A549 (cell line): ENCODE measurements around the gene CACNA1F. TPM values are rescaled to one million over a fixed set of nuclear protein-coding genes. Genes with fewer than 3 reads are reported as not detected.
A peak's percentile ranks its signal among the peaks of the same experiment; 100 is the strongest.

Source experiments
- ATAC-seq, 2 experiments: fragments of 200-7000 bp in 1 of 2; fragments of >200 bp in 1 of 2; cut with Nextera tagmentation in 1 of 2; cut with Tn5 transposase in 1 of 2; 3 replicates each; pipeline versions ENCODE4 v1.8.0 to v1.9.1; 2018 to 2020; ENCODE audit warnings: mild to moderate bottlenecking in 1 of 2, moderate library complexity in 1 of 2
- CTCF ChIA-PET: fragments of 300-600 bp; sonication (Branson Sonifier 250); formaldehyde crosslinking; extraction: SDS; loops from one replicate; lab custom pipeline; 2021; ENCODE audit warnings: antibody characterized with exemption, inconsistent platforms; lab: Yijun Ruan, JAX
- POLR2A ChIA-PET: fragments of 350-600 bp; formaldehyde crosslinking; extraction: SDS; loops from one replicate; lab custom pipeline; 2021; ENCODE audit warnings: antibody characterized with exemption, inconsistent platforms; lab: Yijun Ruan, JAX
- DNase-seq, 2 experiments: peaks; one replicate each; pipeline versions ENCODE4 v3.0.0 to v3.0.0-alpha.2; 2011 to 2016; ENCODE audit warnings: low read depth in 1 of 2, low spot score in 1 of 2
- FAIRE-seq: peaks from 2 replicates; lab custom pipeline; 2011; peaks lifted over from hg19 to GRCh38; lab: Jason Lieb, UNC
- H3K27ac ChIP-seq, 2 experiments: fragments of >200 bp; sonication (Bioruptor Twin); formaldehyde crosslinking; 3 replicates each; pipeline ENCODE4 v1.5.1; 2016 to 2017
- H3K4me1 ChIP-seq: fragments of >200 bp; sonication (Bioruptor Twin); formaldehyde crosslinking; 3 replicates; pipeline ENCODE4 v1.6.1; 2016
- H3K4me2 ChIP-seq: fragments of >200 bp; sonication (Bioruptor Twin); formaldehyde crosslinking; 3 replicates; pipeline ENCODE4 v1.6.1; 2016
- H3K4me3 ChIP-seq: fragments of >200 bp; sonication (Bioruptor Twin); formaldehyde crosslinking; 3 replicates; pipeline ENCODE4 v1.5.1; 2016
- H3K9me3 ChIP-seq: fragments of >200 bp; sonication (Bioruptor Twin); formaldehyde crosslinking; 3 replicates; pipeline ENCODE4 v1.6.1; 2016
- BHLHE40 ChIP-seq: IDR thresholded peaks from 2 replicates; pipeline ENCODE4 v1.6.1; 2012; ENCODE audit warnings: low read depth, low read length, inconsistent platforms
- CBX8 ChIP-seq: fragments of 200-600 bp; sonication (generic); IDR thresholded peaks from 2 replicates; pipeline ENCODE4 v1.6.1; 2016
- CEBPB ChIP-seq, 2 experiments: fragments of >200 bp in 1 of 2; sonication (Bioruptor Twin) in 1 of 2; formaldehyde crosslinking in 1 of 2; IDR thresholded peaks; 2 replicates each; pipeline ENCODE4 v1.6.1; 2012 to 2016
- CHD2 ChIP-seq: fragments of 150-350 bp; IDR thresholded peaks from 2 replicates; pipeline ENCODE4 v1.6.1; 2014; ENCODE audit warnings: low read length; ENCODE audit not compliant: partially characterized antibody
- FOXS1 ChIP-seq: fragments of 250-450 bp; sonication (Bioruptor Pico); IDR thresholded peaks from 2 replicates; pipeline ENCODE4 v1.5.0; 2020; ENCODE audit warnings: mild to moderate bottlenecking, moderate library complexity
- HES2 ChIP-seq: fragments of >200 bp; sonication (Bioruptor Twin); formaldehyde crosslinking; IDR thresholded peaks from 2 replicates; pipeline ENCODE4 v1.6.1; 2016
- JUN ChIP-seq, 2 experiments: fragments of >200 bp; sonication (Bioruptor Twin); formaldehyde crosslinking; IDR thresholded peaks; 2 replicates in 1 of 2; 3 replicates in 1 of 2; pipeline ENCODE4 v1.6.1; 2016 to 2017
- MAFK ChIP-seq: fragments of 450-650 bp; IDR thresholded peaks from 2 replicates; pipeline ENCODE4 v1.6.1; 2014; ENCODE audit not compliant: partially characterized antibody
- PHF8 ChIP-seq: fragments of 200-600 bp; sonication (generic); IDR thresholded peaks from 2 replicates; pipeline ENCODE4 v1.6.1; 2016; ENCODE audit warnings: low read depth, mild to moderate bottlenecking, antibody characterized with exemption, moderate library complexity, borderline replicate concordance
- POLR2A ChIP-seq: IDR thresholded peaks from 2 replicates; pipeline ENCODE4 v1.6.1; 2012; ENCODE audit warnings: mild to moderate bottlenecking, low read length
- RAD21 ChIP-seq, 2 experiments: fragments of >200 bp in 1 of 2; sonication (Bioruptor Twin) in 1 of 2; formaldehyde crosslinking in 1 of 2; IDR thresholded peaks in 1 of 2; conservative IDR thresholded peaks in 1 of 2; 2 replicates in 1 of 2; 3 replicates in 1 of 2; pipeline ENCODE4 v1.6.1; 2012 to 2018; ENCODE audit warnings: inconsistent platforms in 1 of 2
- RARB ChIP-seq: fragments of 250-450 bp; sonication (Bioruptor Pico); IDR thresholded peaks from 2 replicates; pipeline ENCODE4 v1.8.0; 2021; ENCODE audit warnings: mild to moderate bottlenecking, moderate library complexity
- RFX5 ChIP-seq: fragments of 450-650 bp; IDR thresholded peaks from 2 replicates; pipeline ENCODE4 v1.7.1; 2014; ENCODE audit warnings: antibody characterized with exemption, mild to moderate bottlenecking, moderate library complexity
- SMC3 ChIP-seq: fragments of >200 bp; sonication (Bioruptor Twin); formaldehyde crosslinking; IDR thresholded peaks from 3 replicates; pipeline ENCODE4 v1.6.1; 2018; ENCODE audit warnings: inconsistent platforms
- SREBF2 ChIP-seq: fragments of 450-650 bp; IDR thresholded peaks from 2 replicates; pipeline ENCODE4 v1.6.1; 2014; ENCODE audit warnings: mild to moderate bottlenecking, moderate library complexity
- TFCP2L1 ChIP-seq: fragments of 250-450 bp; sonication (Bioruptor Pico); IDR thresholded peaks from 2 replicates; pipeline ENCODE4 v1.5.0; 2021; ENCODE audit warnings: mild to moderate bottlenecking
- WGBS: methylation state at CpG from one replicate; pipeline ENCODE4 v1.1.6; 2017; ENCODE audit errors: missing lambda C conversion rate; 5-methylcytosine and 5-hydroxymethylcytosine counted together
- polyA plus RNA-seq, 4 experiments: library from polyadenylated mRNA; depleted of rRNA in 3 of 4; stranded (reverse); fragments of >200 nt; fragmentation: RNase III in 1 of 4; extraction: RNeasy Plus Mini Kit Qiagen cat#74134 plus additional on column Dnase treatment in 1 of 4; gene quantifications; 2 replicates in 3 of 4; 3 replicates in 1 of 4; pipeline ENCODE4 v1.2.3, GENCODE V29; 2011 to 2017
- TF ChIP-seq, protein P1 (sequence below): fragments of 150-350 bp; IDR thresholded peaks from 2 replicates; pipeline ENCODE4 v1.6.1; 2014; ENCODE audit warnings: low read depth, mild to moderate bottlenecking, low read length
- TF ChIP-seq, protein P2 (sequence below): fragments of >200 bp; sonication (Bioruptor Twin); formaldehyde crosslinking; IDR thresholded peaks from 3 replicates; pipeline ENCODE4 v1.5.1; 2016
- TF ChIP-seq, protein P3 (sequence below): fragments of >200 bp; sonication (Bioruptor Twin); formaldehyde crosslinking; IDR thresholded peaks from 3 replicates; pipeline ENCODE4 v1.6.1; 2016

Gene CACNA1F
- polyA plus RNA-seq, 2 of the 4 experiments (the other 2 are of a cell fraction) = not detected

- FAIRE-seq (no peak), DNase-seq (no peak), ATAC-seq (no peak)
- Histone ChIP-seq H3K27ac (no peak overlapping the region), H3K4me1 (no peaks in the 10 kb centered on the region), H3K4me2 (no peak overlapping the region), H3K4me3 (no peak overlapping the region), H3K9me3 (no peaks in the 10 kb centered on the region)
- ChIA-PET CTCF (no interaction called here), POLR2A (no interaction called here)
- TF ChIP-seq RARB (no peak), SMC3 (no peak), RAD21 (conservative IDR thresholded peaks at IDR 0.05 in 1 of 2, IDR thresholded peaks at IDR 0.05 in 1 of 2) (no peak), CEBPB (IDR thresholded peaks at IDR 0.05) (no peak)
- TF ChIP-seq, protein P1, sequence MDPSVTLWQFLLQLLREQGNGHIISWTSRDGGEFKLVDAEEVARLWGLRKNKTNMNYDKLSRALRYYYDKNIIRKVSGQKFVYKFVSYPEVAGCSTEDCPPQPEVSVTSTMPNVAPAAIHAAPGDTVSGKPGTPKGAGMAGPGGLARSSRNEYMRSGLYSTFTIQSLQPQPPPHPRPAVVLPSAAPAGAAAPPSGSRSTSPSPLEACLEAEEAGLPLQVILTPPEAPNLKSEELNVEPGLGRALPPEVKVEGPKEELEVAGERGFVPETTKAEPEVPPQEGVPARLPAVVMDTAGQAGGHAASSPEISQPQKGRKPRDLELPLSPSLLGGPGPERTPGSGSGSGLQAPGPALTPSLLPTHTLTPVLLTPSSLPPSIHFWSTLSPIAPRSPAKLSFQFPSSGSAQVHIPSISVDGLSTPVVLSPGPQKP = no peak
- WGBS = 13% methylated on average over 5 of the region's 9 CpGs
Measured at GRCh38 chrX:49226946-49227345, 6.2 kb downstream of the CACNA1F start.

- no peak for TF ChIP-seq JUN (IDR thresholded peaks at IDR 0.05)
- TF ChIP-seq BHLHE40 = no peak
- TF ChIP-seq RFX5 = no peak
- TF ChIP-seq, protein P1 = no peak
- no peak for TF ChIP-seq PHF8
- TF ChIP-seq HES2 = no peak
- no peak for TF ChIP-seq CBX8
- TF ChIP-seq, protein P2, sequence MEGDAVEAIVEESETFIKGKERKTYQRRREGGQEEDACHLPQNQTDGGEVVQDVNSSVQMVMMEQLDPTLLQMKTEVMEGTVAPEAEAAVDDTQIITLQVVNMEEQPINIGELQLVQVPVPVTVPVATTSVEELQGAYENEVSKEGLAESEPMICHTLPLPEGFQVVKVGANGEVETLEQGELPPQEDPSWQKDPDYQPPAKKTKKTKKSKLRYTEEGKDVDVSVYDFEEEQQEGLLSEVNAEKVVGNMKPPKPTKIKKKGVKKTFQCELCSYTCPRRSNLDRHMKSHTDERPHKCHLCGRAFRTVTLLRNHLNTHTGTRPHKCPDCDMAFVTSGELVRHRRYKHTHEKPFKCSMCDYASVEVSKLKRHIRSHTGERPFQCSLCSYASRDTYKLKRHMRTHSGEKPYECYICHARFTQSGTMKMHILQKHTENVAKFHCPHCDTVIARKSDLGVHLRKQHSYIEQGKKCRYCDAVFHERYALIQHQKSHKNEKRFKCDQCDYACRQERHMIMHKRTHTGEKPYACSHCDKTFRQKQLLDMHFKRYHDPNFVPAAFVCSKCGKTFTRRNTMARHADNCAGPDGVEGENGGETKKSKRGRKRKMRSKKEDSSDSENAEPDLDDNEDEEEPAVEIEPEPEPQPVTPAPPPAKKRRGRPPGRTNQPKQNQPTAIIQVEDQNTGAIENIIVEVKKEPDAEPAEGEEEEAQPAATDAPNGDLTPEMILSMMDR = no peak
- no peak for TF ChIP-seq SREBF2
- no peak for TF ChIP-seq POLR2A
- no peak for TF ChIP-seq CHD2
- TF ChIP-seq FOXS1 (CRISPR knock-in tag) = no peak
- TF ChIP-seq, protein P3, sequence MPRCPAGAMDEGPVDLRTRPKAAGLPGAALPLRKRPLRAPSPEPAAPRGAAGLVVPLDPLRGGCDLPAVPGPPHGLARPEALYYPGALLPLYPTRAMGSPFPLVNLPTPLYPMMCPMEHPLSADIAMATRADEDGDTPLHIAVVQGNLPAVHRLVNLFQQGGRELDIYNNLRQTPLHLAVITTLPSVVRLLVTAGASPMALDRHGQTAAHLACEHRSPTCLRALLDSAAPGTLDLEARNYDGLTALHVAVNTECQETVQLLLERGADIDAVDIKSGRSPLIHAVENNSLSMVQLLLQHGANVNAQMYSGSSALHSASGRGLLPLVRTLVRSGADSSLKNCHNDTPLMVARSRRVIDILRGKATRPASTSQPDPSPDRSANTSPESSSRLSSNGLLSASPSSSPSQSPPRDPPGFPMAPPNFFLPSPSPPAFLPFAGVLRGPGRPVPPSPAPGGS = no peak
- TF ChIP-seq TFCP2L1 (CRISPR knock-in tag) = no peak
- Histone ChIP-seq H3K27ac (no peak overlapping the region), H3K9me3 (no peaks in the 10 kb centered on the region), H3K4me3 (no peak overlapping the region), H3K4me1 (no peaks in the 10 kb centered on the region), H3K4me2 (no peak overlapping the region)
- no peak for DNase-seq
- no peak for FAIRE-seq
- ChIA-PET CTCF (no interaction called here), POLR2A (no interaction called here)
- peak in 1 of 2 experiments; percentile 18; a peak in 1 of 6 replicates for ATAC-seq
- 50% methylated on average over 1 of the region's 14 CpGs for WGBS
Measured at GRCh38 chrX:49225858-49226257, 7.3 kb downstream of the CACNA1F start.

DNA sequence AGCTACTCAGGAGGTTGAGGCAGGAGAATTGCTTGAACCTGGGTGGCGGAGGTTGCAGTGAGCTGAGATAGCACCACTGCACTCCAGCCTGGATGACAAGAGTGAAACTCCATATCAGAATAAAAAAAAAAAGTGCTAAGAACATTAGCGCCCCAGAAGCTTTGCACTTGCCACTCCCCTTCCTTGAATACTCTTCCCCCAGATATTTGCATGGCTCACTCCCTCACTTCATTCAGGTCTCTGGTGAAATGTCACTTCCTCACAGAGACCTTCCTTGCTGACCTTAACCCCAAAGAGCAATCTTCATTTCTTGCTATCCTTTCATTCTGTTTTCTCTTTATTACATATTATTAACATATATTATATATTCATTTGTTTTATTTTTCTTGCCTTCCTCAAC lies 11.3 kb downstream of the CACNA1F start:
- DNase-seq (no peak), ATAC-seq (no peak), FAIRE-seq (peak; percentile 18)
- H3K27ac ChIP-seq = no peak overlapping the region
- H3K4me2 ChIP-seq = no peak overlapping the region
- 20% methylated on average over 2 of the region's 2 CpGs for WGBS
- no peaks in the 10 kb centered on the region for H3K4me1 ChIP-seq
- ChIA-PET CTCF (no interaction called here), POLR2A (no interaction called here)
- TF ChIP-seq MAFK = no peak
- H3K4me3 ChIP-seq = no peak overlapping the region
- H3K9me3 ChIP-seq = no peaks in the 10 kb centered on the region
